Measurements from ENCODE around the gene TMEM253. TPM values are rescaled to one million over a fixed set of nuclear protein-coding genes. Genes with fewer than 3 reads are reported as not detected.
A peak's percentile ranks its signal among the peaks of the same experiment; 100 is the strongest.

Gene TMEM253
- total RNA-seq, 1 donor from 2014 or later, result 0.20 TPM

GRCh38 chr14:21070083-21070609 is 30.7 kb upstream of the TMEM253 start, which contains the start of gene ARHGEF40:
TSS of gene ARHGEF40 (plus strand) at chr14:21070304. CDS start at chr14:21070397, 93 bp downstream.
- ATAC-seq (peak; percentile 77), DNase-seq (peak; percentile 87)
- intact Hi-C loops (cut with micrococcal nuclease), result loop anchor here (10.0 kb wide), 1 partner anchor 55 kb away; no protein-coding TSS in a partner anchor

GRCh38 chr14:21070610-21071224 is 30.1 kb upstream of the TMEM253 start:
- peak; percentile 34 for ATAC-seq
- intact Hi-C loops (cut with micrococcal nuclease), result loop anchor here (10.0 kb wide), 1 partner anchor 56 kb away; no protein-coding TSS in a partner anchor
- DNase-seq, result peak; percentile 77

DNA sequence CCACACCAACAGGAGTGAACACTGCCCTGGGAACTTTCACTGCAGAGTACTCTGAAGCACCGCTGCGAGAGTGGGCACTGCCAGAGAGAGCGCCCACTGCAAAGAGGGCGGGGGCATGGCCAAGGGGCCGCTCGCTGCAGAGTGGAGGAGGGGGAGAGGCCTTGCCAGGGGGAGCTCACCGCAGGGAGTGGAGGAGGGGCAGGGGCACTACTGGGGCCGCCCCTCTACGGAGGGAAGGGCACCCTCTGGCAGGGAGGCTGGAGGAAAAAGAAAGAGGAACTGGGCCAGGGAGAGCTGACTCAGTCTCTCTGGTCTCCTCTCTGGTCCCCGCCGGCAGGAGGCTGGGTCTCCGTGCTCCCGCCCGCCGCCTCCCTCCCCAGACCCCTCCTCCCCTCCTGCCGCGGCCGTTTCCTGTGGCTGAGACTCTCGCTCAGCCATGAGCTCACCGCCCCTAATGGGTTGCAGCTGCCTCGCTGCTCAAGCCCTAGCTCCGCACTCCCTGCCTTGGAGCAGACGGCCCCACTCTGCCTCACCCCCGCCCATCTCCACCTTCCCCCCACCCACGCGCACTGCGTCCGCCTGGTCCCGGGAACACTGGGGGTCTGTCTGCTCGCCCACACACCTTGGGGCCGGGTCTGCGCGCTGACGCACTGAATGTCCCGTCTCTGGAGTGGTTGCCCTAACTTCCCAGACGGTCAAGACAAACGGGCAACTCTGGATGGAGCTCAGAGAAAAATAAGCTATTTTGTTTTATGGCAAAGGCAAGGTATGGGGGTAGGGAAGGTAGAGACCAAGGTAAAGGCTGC is 29.4 kb upstream of the TMEM253 start:
- intact Hi-C loops (cut with micrococcal nuclease), result loop anchor here (10.0 kb wide), 1 partner anchor 57 kb away; no protein-coding TSS in a partner anchor
- DNase-seq (peak; percentile 91), ATAC-seq (peak; percentile 72)

DNA sequence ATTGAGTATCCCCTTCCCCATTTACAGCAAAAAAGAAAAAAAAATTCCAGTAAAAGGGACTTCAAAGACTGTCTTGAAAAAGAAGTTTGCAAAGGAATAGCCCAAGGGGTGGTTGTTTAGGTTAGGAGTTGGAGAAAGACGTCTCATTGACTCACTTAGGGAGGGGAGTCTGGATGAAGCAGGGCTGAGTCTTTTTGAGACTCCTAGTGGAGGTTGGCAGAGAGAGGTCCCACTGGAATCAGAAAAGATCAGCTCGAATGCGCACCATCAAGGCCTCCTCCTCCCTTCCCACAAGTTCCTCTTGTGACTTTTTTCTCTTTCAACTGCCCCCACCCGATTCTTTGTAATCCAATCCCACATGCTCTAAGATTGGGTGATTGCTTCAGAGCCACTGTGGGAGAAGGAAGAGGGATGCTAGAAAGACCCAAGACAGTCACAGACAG is 28.8 kb upstream of the TMEM253 start:
- DNase-seq (no peak), ATAC-seq (peak; percentile 17)
- intact Hi-C loops (cut with micrococcal nuclease), result loop anchor here (10.0 kb wide), 1 partner anchor 57 kb away; no protein-coding TSS in a partner anchor

DNA sequence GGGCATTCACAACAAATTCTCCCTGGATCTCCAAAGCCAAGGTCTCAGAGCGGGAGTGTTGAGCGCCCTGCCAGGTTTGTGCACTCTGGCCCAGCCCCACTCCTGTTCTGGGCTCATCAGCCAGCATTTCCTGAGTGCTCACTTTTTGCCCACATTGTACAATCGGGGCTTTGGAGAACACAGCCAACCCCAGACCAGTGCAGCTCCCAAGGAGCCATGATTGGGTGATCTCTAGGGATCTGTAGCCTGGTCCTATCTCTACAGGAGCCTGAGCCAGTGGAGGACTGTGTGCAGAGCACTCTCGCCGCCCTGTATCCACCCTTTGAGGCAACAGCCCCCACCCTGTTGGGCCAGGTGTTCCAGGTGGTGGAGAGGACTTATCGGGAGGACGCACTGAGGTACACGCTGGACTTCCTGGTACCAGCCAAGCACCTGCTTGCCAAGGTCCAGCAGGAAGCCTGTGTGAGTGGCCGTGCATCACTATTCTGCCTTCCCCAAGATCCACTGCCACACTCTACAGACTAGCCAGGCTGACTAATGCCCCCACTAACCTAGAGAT is 28.0 kb upstream of the TMEM253 start:
- no peak for ATAC-seq
- intact Hi-C loops (cut with micrococcal nuclease), result loop anchor here (10.0 kb wide), 1 partner anchor 58 kb away; no protein-coding TSS in a partner anchor
- DNase-seq, result no peak

- DNase-seq (no peak), ATAC-seq (no peak)
- intact Hi-C loops (cut with micrococcal nuclease), result loop anchor here (10.0 kb wide), 1 partner anchor 59 kb away; no protein-coding TSS in a partner anchor
Measured at GRCh38 chr14:21073921-21074320, 26.9 kb upstream of the TMEM253 start.

DNA sequence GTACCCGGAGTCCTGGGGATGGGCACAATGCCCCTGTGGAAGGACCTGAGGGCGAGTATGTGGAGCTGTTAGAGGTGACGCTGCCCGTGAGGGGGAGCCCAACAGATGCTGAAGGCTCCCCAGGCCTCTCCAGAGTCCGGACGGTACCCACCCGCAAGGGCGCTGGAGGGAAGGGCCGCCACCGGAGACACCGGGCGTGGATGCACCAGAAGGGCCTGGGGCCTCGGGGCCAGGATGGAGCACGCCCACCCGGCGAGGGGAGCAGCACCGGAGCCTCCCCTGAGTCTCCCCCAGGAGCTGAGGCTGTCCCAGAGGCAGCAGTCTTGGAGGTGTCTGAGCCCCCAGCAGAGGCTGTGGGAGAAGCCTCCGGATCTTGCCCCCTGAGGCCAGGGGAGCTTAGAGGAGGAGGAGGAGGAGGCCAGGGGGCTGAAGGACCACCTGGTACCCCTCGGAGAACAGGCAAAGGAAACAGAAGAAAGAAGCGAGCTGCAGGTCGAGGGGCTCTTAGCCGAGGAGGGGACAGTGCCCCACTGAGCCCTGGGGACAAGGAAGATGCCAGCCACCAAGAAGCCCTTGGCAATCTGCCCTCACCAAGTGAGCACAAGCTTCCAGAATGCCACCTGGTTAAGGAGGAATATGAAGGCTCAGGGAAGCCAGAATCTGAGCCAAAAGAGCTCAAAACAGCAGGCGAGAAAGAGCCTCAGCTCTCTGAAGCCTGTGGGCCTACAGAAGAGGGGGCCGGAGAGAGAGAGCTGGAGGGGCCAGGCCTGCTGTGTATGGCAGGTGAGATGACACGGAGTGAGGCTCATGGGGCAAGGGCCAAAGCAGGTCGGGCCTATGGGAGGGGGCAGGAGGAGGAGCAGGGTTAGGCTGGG is 26.2 kb upstream of the TMEM253 start:
- ATAC-seq, result no peak
- no peak for DNase-seq
- intact Hi-C loops (cut with micrococcal nuclease), result loop anchor here (10.0 kb wide), 1 partner anchor 60 kb away; no protein-coding TSS in a partner anchor

DNA sequence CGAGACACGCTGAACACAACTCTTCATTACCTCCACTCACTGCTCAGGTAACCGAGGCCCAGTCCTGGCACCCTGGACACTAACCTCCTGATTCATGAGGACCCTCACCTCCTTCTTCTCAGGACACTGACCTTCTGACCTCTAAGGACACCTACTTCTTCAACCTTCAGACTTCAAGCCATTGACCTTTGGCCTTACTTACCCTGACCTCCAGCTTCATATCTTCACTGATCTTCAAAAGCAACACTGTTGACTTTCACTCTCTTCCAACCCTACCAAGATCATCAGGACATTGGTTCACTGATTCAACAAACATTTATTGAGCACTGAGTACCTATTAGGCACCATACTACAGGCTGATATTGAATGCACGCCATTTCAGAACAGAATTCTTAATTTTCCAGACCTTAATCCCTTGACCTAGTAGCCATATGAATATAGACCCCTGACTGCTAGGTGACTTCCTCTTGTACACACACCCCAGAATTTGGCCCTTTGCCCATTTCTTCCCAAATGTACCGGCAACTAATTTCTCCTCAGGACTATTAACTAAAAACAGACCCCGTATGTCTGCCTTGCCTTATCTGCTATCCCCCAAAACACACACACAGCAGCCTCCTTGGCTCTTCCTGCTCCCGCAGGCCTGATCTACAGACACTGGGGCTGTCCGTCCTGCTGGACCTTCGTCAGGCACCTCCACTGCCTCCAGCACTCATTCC is 25.0 kb upstream of the TMEM253 start:
- ATAC-seq, result no peak
- intact Hi-C loops (cut with micrococcal nuclease), result loop anchor here (10.0 kb wide), 1 partner anchor 61 kb away; no protein-coding TSS in a partner anchor
- DNase-seq, result no peak

- DNase-seq, result no peak
- intact Hi-C loops (cut with micrococcal nuclease), result loop anchor here (10.0 kb wide), 1 partner anchor 63 kb away; no protein-coding TSS in a partner anchor
- ATAC-seq, result no peak
Measured at GRCh38 chr14:21077672-21078071, 23.2 kb upstream of the TMEM253 start.

DNA sequence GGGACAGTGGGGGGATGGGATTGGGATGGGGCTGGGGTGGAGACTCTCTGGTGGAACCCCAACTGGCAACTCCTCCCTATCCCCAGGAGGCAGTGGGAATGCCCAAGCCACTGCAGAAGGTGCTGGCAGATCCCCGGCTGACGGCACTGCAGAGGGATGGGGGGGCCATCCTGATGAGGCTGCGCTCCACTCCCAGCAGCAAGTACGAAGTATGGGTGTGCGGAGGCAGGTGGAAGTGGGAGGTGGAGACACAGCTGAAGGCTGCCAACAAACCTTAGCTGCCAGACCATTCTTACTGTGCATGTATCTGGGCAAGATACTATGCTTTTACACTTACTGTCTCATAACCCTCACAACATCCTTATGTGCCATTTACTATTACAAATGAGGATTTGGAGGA is 22.6 kb upstream of the TMEM253 start:
- intact Hi-C loops (cut with micrococcal nuclease), result loop anchor here (10.0 kb wide), 1 partner anchor 63 kb away; no protein-coding TSS in a partner anchor
- no peak for DNase-seq
- no peak for ATAC-seq

DNA sequence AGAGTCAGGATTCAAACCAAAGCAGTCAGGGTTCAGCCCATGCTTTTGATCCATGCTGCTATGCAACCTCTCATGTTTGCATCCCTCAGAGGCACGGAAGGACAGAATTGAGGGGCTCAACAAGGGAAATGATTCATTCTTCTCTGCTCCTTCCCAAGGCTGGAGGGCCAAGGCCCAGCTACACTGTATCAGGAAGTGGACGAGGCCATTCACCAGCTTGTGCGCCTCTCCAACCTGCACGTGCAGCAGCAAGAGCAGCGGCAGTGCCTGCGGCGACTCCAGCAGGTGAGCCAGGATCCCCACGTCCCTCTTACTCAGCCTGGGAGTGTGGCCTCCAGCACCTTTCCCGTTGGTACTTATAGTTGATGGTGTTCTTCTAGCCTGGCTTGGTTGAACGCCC is 22.1 kb upstream of the TMEM253 start:
- ATAC-seq (no peak), DNase-seq (no peak)
- intact Hi-C loops (cut with micrococcal nuclease), result loop anchor here (10.0 kb wide), 1 partner anchor 64 kb away; no protein-coding TSS in a partner anchor

DNA sequence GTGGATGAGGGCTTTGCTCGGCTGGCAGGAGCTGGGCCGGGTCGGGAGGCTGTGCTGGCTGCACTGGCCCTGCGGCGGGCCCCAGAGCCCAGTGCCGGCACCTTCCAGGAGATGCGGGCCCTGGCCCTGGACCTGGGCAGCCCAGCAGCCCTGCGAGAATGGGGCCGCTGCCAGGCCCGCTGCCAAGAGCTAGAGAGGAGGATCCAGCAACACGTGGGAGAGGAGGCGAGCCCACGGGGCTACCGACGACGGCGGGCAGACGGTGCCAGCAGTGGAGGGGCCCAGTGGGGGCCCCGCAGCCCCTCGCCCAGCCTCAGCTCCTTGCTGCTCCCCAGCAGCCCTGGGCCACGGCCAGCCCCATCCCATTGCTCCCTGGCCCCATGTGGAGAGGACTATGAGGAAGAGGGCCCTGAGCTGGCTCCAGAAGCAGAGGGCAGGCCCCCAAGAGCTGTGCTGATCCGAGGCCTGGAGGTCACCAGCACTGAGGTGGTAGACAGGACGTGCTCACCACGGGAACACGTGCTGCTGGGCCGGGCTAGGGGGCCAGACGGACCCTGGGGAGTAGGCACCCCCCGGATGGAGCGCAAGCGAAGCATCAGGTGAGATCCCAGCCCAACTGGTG is 19.2 kb upstream of the TMEM253 start:
- ATAC-seq (no peak), DNase-seq (no peak)
- intact Hi-C loops (cut with micrococcal nuclease), result no loop called here

DNA sequence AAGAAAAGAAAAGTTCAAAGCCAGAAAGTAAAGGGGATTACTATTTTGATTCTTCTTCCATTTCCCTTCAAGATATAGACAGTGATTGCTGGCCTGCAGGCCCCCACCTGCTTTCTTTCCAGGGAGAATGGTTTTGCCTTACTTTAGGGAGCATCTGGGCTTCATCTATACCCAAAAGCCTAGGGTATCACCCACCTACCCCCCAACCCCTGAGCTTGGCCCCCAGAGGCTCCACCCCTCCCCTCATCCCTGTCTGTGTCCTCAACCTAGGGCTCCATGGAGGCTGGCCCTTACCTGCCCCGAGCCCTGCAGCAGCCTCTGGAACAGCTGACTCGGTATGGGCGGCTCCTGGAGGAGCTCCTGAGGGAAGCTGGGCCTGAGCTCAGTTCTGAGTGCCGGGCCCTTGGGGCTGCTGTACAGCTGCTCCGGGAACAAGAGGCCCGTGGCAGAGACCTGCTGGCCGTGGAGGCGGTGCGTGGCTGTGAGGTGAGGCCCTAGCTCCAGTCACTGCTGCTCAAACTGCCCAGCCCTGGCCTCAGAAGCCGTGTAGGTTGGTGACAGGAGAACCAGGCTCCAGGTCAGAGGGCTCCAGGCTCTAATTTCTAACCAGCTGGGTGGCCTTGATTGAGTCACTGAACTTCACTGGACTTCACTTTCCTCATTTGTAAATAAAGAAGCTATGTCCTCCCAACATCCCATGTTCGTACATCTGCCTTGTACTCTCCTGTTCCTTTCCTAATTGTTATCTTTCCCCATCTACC is 17.1 kb upstream of the TMEM253 start:
- DNase-seq, result no peak
- ATAC-seq, result no peak
- intact Hi-C loops (cut with micrococcal nuclease), result no loop called here

- DNase-seq, result no peak
- ATAC-seq, result no peak
- intact Hi-C loops (cut with micrococcal nuclease), result no loop called here
Measured at GRCh38 chr14:21084396-21084795, 16.5 kb upstream of the TMEM253 start.

- DNase-seq (peak; percentile 70), ATAC-seq (peak; percentile 75)
- intact Hi-C loops (cut with micrococcal nuclease), result no loop called here
Measured at GRCh38 chr14:21084998-21085853, 15.6 kb upstream of the TMEM253 start.

- DNase-seq, result no peak
- ATAC-seq, result no peak
- intact Hi-C loops (cut with micrococcal nuclease), result no loop called here
Measured at GRCh38 chr14:21086908-21087293, 14.0 kb upstream of the TMEM253 start.

Measured in left ventricle myocardium superior (tissue), 1 donor.